DLD1 (cell line): ENCODE results near the gene SPTBN1.

Source experiments
- in situ Hi-C: cut with HindIII; loops from 2 replicates; pipeline ENCODE4 v1.10.0; 2017; ENCODE audit warnings: low sequenced_read_pairs

SPTBN1 gene

DNA sequence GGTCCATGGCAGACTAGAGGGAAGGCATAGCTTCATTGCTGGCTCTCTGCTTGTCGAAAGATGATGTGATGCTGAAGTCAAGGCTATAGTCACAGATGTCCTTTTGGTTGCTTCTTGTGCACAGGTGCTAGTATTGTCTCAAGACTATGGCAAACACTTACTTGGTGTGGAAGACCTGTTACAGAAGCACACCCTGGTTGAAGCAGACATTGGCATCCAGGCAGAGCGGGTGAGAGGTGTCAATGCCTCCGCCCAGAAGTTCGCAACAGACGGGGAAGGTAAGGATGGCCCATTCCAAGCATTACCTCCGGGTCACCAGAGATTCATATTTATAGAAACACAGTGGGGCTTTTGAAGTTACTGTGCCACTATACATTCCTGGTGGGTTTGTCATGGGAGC, 171.8 kb downstream of the SPTBN1 start:
- in situ Hi-C loops: no loop called here

- in situ Hi-C loops: no loop called here
These were observed 172.3 kb downstream of the SPTBN1 start for GRCh38 chr2:54628418-54628817.

DNA sequence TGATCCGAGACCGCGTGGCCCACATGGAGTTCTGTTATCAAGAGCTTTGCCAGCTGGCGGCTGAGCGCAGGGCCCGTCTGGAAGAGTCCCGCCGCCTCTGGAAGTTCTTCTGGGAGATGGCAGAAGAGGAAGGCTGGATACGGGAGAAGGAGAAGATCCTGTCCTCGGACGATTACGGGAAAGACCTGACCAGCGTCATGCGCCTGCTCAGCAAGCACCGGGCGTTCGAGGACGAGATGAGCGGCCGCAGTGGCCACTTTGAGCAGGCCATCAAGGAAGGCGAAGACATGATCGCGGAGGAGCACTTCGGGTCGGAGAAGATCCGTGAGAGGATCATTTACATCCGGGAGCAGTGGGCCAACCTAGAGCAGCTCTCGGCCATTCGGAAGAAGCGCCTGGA, 172.8 kb downstream of the SPTBN1 start:
- in situ Hi-C loops: no loop called here

DNA sequence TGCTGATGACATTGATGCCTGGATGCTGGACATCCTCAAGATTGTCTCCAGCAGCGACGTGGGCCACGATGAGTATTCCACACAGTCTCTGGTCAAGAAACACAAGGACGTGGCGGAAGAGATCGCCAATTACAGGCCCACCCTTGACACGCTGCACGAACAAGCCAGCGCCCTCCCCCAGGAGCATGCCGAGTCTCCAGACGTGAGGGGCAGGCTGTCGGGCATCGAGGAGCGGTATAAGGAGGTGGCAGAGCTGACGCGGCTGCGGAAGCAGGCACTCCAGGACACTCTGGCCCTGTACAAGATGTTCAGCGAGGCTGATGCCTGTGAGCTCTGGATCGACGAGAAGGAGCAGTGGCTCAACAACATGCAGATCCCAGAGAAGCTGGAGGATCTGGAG, 173.3 kb downstream of the SPTBN1 start:
- in situ Hi-C loops: no loop called here

GRCh38 chr2:54629914-54630857, 174.1 kb downstream of the SPTBN1 start:
- in situ Hi-C loops: no loop called here

GRCh38 chr2:54630858-54631497, 174.9 kb downstream of the SPTBN1 start:
- in situ Hi-C loops: no loop called here

DNA sequence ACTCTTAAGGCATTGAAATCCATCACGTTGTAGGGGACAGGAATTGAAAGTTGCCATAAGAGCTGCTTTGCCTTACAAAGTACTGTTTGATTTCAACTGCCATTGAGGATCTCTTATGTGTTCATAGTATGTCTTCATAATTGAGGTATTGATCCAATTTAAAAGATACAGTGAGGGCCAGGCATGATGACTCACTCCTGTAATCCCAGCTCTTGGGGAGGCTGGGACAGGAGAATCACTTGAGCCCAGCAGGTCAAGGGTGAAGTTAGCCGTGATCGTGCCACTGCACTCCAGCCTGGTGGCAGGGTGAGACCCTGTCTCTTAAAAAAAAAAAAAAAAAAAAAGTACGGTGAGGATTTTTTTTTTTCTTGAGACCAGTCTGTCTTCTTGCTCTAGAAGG, 175.6 kb downstream of the SPTBN1 start:
- in situ Hi-C loops: no loop called here

GRCh38 chr2:54632733-54633692, 176.9 kb downstream of the SPTBN1 start:
- in situ Hi-C loops: no loop called here

- in situ Hi-C loops: no loop called here
These were observed 177.9 kb downstream of the SPTBN1 start for GRCh38 chr2:54634021-54634420.

DNA sequence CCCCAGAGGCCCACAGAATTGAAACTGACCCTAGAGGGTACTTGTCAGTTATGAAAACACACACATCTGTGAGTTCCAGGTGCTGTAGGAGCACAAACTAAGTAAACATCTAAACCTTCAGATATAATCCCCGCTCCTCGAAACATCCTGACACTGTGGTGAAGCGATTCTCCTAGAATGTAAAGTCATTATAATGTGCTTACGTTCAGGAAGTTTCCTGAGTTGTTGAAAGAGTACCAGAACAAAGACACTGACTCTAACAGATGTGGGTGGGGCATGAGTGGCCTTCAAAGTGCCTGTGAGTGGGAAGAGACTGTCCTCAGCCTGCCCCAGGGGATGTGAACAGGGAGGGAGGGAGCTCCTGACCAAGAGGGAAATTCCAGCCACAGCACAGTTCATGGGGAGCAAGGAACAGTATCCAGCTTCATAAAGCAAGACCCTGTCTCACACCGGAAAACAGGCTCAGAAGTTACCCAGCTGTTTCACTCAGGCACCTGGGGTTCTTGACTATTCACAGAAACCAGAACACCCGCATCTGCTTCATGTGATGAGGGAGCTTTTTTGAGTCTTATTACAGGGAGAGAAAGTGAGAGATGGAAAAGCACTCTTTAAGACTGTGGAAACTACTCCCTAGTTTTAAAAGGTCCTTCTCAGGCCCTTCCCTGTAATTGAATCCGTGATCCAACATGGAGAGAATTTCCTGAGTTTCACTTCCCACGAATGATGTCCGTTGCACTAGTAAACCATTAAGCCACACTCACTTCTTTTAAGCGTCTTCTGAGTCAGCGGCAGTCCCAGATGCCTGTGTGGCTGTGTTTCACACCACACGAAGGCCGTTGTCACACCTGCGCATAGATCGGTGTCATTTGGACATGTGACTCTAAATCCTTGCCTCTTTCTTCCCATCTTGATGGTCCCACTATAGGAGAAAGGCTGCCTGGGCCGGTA, 178.7 kb downstream of the SPTBN1 start:
- in situ Hi-C loops: no loop called here

DNA sequence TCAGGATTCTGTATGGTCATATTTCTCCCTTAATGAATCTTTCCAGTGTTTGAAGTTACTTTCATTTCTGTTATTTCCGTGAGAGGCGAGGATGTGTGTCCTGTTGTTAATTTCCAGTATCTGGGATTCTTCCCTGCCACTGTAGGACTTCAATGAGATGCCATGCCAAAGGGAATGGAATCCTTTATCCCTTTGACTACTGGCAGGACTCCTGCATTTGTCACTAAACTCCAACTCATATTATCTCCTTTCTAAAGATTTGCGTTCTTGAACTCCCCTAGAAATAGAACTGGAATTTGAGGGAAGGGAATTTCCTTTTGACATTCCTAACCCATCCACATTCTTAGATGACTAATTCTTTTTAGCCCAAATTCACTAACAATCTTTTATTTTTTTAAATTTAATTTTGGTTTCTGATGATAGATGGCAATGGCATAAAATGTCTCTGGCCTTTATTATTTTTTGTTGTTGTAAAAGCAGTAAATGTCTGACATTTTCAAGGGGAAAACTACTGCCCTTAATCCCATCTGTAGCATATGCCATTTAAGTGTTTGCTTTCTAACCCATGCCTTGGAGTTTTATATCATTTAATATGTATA, 179.5 kb downstream of the SPTBN1 start:
- in situ Hi-C loops: no loop called here

DNA sequence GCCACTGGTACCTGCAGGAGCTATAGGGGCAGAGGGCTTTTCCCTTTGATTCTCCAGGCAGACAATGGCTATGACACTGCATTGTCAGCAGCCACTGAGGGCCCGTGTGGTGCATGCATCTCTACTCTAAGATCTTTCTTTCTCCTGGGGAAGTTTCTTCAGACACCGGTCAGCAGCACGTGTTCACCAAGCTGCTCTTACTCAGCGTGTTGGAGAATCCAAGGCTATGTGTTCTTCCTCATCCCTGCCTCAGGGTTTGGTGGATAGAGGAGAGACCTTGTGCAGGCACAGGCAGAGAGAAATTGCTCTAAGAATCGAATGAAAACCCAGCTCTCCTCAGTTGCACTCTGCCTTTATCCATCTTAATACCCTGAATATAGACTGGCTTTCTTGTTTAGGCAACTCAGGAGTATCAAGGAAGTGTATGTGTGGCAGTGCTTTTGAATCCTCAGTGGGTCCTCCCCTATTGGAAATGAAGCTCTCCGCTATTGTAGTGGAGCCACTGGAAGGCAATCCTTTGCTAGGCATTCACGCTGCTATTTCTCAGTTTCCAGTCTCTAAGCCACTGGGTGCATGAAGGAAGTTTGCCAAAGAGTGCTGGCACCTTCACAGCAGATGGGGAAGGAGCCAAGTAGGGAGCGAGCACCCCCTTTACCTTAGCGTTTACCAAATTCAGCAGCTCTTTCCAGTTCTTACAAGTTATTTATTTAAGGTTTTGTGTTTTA, 180.4 kb downstream of the SPTBN1 start:
- in situ Hi-C loops: no loop called here

DNA sequence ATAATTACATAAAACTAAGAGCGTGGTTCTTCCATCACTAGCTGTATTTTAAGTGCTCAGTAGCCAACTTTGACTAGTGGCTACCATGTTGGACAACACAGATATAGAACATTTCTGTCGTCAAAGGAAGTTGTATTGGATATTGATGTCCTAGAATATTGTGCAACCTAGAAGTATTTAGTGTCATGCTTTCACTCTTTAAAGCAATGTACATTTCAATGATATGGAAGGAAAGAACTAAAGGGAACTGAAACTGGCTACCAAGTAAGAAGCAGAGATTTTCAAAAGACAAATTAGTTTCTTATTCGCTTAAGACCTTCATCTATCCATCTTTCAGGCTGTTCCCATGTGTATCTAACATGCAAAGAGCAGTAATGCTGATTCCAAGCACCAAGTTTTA, 182.0 kb downstream of the SPTBN1 start:
- in situ Hi-C loops: no loop called here

- in situ Hi-C loops: no loop called here
These were observed 182.7 kb downstream of the SPTBN1 start for GRCh38 chr2:54638774-54639187.

GRCh38 chr2:54639609-54640008, 183.5 kb downstream of the SPTBN1 start:
- in situ Hi-C loops: no loop called here

GRCh38 chr2:54640834-54641540, 184.9 kb downstream of the SPTBN1 start:
- in situ Hi-C loops: no loop called here

GRCh38 chr2:54641988-54642387, 185.9 kb downstream of the SPTBN1 start:
- in situ Hi-C loops: no loop called here

DNA sequence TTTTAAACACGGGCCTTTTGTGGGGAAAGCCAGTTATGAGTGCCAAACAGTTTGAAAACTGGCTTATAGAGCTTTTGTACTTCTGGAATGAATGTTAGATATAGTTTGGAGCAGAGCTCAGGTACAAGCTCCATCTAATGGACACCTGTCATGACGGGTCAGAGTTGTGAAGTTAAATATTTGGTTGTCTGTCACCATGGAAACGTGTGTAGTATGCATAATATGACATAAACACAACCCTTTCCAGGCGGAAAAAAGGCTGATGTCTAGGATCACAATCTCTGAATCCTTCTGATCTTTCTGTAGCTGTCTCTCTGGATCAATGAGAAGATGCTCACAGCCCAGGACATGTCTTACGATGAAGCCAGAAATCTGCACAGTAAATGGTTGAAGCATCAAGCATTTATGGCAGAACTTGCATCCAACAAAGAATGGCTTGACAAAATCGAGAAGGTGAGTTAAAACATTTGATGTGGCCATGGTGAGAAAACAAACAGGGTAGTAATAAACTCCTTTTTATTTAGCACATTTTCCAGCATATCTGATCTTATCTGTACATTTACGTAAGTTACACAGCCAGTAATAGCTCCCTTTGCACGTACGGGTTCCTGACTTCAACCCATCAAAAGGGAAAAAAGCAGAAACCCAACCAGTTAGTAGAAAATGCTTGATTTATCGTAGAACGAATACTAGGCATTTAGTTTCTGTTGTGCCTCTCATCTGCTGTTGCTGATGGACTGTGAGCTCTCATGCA, 186.7 kb downstream of the SPTBN1 start:
- in situ Hi-C loops: no loop called here
